Mammary epithelial cell (primary cell): ENCODE results near the gene TRIM4.

Experiments
- CTCF ChIP-seq, 2 donors: IDR thresholded peaks in 1 of 2; conservative IDR thresholded peaks in 1 of 2; 2 replicates each; pipeline ENCODE4 v1.5.1; 2011 to 2012; ENCODE audit warnings: inconsistent platforms in 2 of 2, low read length in 2 of 2, mild to moderate bottlenecking in 2 of 2, control low read depth in 1 of 2, low read depth in 1 of 2; ENCODE audit not compliant: insufficient read depth in 1 of 2; ENCODE audit errors: extremely low read depth in 1 of 2
- EZH2 ChIP-seq: IDR thresholded peaks from 2 replicates; pipeline ENCODE4 v1.6.1; 2012; ENCODE audit warnings: low read length, inconsistent platforms, borderline replicate concordance

- TF ChIP-seq CTCF (conservative IDR thresholded peaks at IDR 0.05 in 1 of 2, IDR thresholded peaks at IDR 0.05 in 1 of 2; ENCODE audit: extremely low read depth in 1 of 2, insufficient read depth in 1 of 2, low read depth in 1 of 2, low read length in 2 of 2) (no peak), EZH2 (no peak)
Observed at GRCh38 chr7:99958564-99959227, 39.4 kb upstream of the TRIM4 start.
